Measurements from ENCODE around the gene STXBP5. TPM values are rescaled to one million over a fixed set of nuclear protein-coding genes. Genes with fewer than 3 reads are reported as not detected.

Gene STXBP5
- total RNA-seq, 1 donor from 2014 or later, result 38.3 TPM

- no peak for DNase-seq (ENCODE audit: extremely low read depth, low read depth, low spot score)
Measured at GRCh38 chr6:147177286-147177685, 26.9 kb upstream of the STXBP5 start.

GRCh38 chr6:147178355-147178754 lies 25.9 kb upstream of the STXBP5 start:
- DNase-seq (ENCODE audit: extremely low read depth, low read depth, low spot score), result no peak

GRCh38 chr6:147179809-147180208 lies 24.4 kb upstream of the STXBP5 start:
- no peak for DNase-seq (ENCODE audit: extremely low read depth, low read depth, low spot score)

GRCh38 chr6:147180926-147181325 lies 23.3 kb upstream of the STXBP5 start:
- no peak for DNase-seq (ENCODE audit: extremely low read depth, low read depth, low spot score)

- DNase-seq (ENCODE audit: extremely low read depth, low read depth, low spot score), result no peak
Measured at GRCh38 chr6:147184379-147184778, 19.8 kb upstream of the STXBP5 start.

DNA sequence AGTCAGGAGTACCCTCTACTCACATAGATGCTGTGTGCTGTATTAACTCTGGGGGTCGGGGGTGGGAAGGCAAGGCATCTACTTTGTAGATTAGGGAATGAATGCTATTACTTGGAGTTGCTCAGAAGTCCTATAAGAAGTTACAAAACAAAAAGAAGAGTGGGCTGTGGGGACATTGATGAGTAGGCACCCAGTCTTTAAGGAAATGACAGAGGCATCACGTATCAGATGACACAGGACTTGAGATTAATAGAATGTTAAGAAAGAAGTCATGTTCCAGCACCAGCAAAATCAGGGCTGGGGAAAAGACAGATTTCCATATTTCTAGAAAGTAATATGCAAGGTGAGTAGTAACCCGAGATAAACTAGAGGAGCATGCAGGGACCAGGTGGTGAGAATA lies 19.0 kb upstream of the STXBP5 start:
- DNase-seq (ENCODE audit: extremely low read depth, low read depth, low spot score), result no peak

DNA sequence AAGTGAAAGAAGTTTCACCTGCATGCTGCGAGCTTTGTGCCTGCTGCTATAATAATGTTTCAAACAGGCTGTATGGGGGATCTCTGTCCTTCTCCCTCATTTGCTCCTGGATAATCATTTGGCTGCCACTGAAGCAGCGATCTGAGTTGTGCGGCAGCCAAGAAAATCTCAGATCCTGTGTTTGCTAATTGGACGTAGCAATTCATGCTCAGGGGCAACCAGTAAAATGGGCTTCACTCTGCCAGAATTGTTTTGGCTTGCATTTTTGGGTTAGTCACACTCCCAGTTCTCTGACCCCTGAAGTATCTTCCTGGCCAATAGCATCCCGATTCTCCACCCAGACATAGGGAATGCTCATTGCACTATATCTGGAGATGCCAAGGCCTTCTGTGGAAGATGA lies 13.7 kb upstream of the STXBP5 start:
- no peak for DNase-seq (ENCODE audit: extremely low read depth, low read depth, low spot score)

GRCh38 chr6:147192278-147192911 lies 11.8 kb upstream of the STXBP5 start:
- DNase-seq (ENCODE audit: extremely low read depth, low read depth, low spot score), result no peak

DNA sequence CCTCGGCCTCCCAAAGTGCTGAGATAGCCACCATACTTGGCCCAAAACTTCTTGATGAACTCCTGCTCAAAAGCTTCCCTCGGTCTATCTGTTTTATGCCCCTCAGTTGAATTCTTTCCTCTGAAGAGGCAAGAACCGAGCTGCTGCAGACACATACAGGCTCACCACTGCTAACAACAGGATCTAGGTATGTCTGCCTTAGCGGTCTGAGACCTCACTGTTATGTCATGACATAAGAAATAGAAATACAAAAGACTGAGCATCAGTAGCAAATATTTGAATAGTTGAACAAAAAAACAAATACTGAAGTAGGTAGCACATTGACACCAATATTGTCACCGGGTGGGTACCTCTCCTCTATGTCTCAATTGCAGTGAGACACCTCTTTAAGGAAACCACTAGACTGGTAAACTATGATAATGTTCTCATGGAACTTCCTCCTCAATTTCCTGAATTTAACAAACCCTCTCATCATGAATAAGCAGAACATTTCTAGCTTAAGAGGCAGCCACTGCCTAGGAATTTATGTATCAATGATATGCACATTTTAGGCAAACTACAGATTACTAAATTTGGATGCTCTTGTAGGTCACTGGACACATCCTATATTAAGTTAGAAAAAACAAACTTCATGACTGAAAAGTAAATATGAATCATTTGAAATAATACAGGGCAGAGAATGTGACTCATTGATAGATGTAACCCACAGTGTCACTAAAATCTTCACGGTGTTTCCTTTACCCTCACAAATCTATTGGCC lies 9.4 kb upstream of the STXBP5 start:
- DNase-seq (ENCODE audit: extremely low read depth, low read depth, low spot score), result no peak

- no peak for DNase-seq (ENCODE audit: extremely low read depth, low read depth, low spot score)
Measured at GRCh38 chr6:147195510-147195909, 8.7 kb upstream of the STXBP5 start.

GRCh38 chr6:147195987-147196386 lies 8.2 kb upstream of the STXBP5 start:
- no peak for DNase-seq (ENCODE audit: extremely low read depth, low read depth, low spot score)

DNA sequence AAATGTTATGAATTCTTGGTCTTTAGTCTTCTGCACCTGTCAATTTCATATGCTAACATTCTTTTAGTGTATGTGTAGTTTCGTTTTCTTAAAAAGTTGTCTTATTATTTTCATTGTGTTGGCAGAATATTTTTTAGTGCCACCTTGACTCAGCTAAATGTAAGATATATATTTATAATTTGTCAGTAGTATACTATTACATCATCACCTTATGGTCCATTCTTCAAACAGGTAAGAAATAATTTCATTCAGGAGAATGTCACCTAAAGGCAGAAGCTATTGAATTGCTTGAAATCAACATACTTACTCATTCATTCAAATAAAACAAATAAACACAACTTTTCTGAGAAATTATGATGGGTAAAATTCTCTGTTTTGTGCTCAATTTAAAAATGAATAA lies 3.5 kb upstream of the STXBP5 start:
- no peak for DNase-seq (ENCODE audit: extremely low read depth, low read depth, low spot score)

DNA sequence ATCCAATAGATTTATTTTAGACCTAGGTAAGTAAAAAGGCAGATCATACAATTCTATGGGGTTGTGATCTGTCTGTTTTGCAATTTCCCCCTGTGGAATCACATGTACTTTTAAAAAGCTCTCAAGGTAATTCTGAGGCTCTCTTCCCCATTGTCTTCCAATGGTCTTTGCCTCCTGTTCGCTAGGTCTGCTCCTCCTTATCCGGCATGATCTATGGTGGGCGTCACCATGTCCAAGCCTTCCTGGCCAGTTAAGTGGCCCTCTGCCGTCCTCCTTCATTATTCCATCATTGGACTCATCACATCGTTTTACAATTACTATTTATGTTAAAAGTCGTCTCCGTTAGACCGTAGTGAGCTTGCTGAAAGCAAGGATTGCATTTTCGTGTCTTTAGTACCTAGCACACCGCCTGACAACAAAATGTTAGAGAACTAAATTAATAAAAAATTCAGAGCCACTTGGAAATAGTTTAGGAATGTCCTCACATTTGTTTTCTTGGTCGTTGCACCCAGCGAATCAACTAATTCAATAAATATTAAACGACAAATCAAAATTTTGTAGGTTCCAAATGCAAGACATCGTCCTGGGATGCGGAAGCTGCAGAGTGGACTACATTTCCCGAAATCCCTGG lies 2.2 kb upstream of the STXBP5 start:
- DNase-seq (ENCODE audit: extremely low read depth, low read depth, low spot score), result no peak

DNA sequence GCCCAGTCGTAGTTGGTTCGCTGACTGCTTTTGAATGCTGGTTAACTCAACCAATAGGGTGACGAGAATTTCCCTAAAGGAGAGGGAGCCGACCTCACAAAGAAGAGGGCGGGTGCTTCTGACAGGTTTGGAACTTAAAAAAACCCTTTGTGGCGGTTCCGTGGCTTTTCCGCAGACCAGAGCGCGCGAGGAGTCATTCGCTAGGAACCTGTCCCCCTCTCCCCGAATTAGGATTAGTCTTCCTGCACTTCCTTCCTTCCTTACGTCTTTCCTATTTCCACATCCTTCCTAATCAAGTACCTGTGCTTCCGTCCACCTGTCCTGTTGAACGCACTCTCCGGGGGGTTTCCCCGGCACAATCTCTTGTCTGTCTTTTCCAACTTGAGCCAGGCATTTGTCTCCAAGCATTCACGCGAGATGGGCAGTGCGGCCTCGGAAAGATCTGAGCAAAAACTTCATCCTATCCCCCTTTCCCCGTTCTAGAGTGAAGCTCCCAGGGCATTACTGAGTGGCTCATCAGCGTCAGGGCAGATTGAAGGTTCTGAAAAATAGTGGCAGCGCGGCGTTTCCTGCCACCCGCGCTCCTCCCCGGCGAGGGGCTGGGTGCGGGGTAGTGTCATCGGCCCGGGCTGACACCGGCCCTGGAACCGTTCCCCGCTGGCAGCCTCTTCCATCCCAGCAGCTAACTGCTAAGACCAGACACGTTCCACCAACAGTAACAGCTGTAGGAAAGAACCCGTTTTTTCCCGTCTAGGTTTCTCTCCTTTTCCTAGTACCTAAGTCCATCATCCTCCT lies 1.5 kb upstream of the STXBP5 start:
- peak; percentile 96 for DNase-seq (ENCODE audit: extremely low read depth, low read depth, low spot score)

DNA sequence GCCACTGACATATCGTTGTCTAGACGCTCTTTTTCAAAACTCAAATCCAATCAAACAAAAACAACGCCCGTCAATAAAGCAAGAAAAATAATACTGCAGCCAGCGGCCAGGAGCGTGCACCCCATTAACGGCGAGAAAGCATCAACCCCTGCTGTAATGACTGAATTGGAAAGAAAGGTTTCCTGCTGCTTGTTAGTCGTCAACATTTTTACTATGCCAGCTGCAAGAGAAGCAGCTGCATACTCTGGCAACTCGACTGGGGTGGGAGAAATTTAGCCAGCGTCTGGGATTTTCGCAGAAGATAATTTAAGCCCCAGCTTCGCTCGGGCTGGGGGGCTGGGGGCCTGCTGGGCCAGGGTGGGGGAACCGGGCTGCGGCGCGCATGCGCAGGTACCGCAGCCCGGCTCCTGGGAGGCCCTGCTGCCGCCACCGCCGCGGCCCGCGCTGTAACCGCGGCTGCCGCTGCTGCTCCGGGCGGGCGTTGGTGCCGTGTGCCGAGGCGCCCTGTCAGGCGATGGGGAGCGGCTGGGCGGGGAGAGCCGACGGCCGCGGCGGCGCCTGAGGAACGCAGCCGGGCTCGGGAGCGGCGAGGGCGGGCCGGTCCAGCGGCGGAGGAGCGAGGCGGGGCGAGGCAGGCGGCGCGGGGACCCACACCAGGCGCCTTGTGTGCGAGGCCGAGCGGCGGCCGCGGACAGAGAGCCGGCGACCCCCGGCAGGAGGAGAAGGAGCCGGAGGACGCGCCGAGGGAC lies 732 bp upstream of the STXBP5 start:
- DNase-seq (ENCODE audit: extremely low read depth, low read depth, low spot score), result no peak

GRCh38 chr6:147204843-147205311 lies 660 bp downstream of the STXBP5 start:
- DNase-seq (ENCODE audit: extremely low read depth, low read depth, low spot score), result no peak

DNA sequence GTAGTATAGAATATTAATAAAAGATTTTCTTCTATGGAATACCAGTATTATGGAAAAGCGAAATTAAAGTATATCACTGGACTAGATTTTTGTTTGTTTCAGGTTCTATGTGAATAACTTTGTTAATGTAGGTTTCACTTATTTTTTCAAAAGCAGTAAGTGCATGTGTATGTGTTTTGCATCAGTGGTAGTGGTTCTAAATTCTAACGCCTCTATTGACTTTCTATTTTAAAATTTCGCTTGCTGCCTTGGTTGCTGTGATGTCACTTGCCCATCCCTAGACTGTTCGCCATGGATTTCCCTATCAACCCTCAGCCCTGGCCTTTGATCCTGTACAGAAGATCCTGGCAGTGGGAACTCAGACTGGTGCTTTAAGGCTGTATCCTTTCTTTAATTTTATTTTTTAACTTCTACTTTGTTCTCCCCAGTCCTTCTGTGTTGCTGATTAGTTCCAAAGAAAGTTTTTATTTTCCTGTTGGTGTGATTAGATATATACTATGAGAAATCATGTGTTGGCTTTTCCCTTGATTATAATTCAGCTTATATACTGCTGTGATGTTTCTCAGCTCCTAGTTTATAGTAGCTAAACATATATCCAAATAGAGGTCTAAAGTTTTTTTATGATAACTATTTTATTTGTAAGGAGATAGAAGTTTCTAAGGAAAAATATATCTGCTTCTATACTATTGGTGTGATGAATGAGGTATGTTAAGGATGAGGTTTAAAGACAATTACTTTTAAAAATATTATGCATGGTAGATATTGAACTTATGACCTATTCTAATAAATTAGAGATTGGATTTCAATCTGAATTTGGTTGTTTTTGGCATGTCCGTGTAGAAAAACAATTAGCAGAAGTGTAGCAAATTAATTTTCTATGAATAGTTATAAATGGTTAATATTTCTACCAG lies 1.7 kb downstream of the STXBP5 start:
- DNase-seq (ENCODE audit: extremely low read depth, low read depth, low spot score), result no peak

DNA sequence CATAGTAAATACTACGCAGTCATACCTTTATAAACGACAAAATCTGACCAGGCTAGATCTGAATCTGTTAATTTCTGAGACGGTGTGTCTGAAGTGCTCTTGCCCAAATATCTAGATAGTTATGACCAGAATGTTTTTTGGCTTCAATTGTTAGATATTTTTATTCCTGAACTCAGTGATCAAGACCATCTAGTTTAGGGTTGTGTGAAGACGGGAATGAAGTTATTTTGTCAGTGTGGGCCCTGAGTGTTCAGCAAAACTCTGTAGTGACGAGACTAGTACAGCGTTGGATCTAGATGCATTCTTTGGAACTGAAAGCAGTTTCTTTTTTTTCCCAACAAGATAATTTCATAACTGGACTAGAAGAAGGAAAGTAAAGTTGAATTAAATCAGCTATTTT lies 3.1 kb downstream of the STXBP5 start:
- DNase-seq (ENCODE audit: extremely low read depth, low read depth, low spot score), result no peak

Data from glomerular endothelial cell (primary cell).